ENCODE measurements around the gene CACNA1I. TPM values are rescaled to one million over a fixed set of nuclear protein-coding genes. Genes with fewer than 3 reads are reported as not detected.

The CACNA1I gene
- total and polyA plus RNA-seq, 5 donors from 2014 or later: 0.06 to 10.6 (median 0.32) TPM

DNA sequence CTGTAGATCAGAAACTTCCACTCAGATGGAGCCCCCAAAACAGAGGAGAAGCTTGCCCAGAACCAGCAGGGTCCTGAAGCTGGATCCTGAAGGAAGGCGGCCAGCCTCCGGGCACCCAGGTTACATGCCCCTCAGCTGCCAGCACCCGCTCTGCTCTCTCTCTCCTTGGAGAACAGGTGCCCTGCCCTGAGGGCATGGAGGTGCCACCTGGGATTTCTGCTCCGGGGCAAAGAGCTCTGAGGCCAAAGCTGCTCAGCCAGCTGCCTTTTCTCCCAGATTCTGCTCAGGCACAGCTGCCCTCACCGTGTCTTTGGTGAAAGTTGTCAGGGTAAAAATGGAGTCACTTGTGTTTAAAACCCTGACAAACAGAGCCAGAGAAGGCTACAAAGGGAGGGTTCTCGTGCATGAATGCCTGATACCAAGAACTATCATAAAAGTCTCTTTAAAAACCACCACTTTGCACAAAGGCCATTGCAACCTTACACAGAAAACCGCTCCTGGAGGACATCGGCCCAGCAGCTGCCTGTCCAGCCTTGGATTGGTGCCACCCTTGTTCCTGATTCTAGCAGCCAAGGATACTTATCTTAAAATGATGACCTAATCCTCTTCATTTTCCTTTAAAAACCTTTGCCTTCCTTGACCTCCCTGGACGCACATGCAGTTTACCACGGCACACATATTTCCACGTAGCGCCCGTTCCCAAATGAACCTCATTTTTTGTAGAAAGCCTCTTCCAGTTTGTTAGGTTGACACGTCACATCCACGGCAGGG is 140.0 kb downstream of the CACNA1I start:
- Histone ChIP-seq H3K4me1 (ENCODE audit: control insufficient read depth, insufficient read depth, low read length, poor library complexity, severe bottlenecking) (no peaks in the 10 kb centered on the region), H3K9me3 (ENCODE audit: control insufficient read depth in 2 of 2, low read length in 2 of 2) (no peaks in the 10 kb centered on the region), H3K27me3 (ENCODE audit: control insufficient read depth, insufficient read depth, low read length) (no peaks in the 10 kb centered on the region), H3K4me3 (ENCODE audit: low read depth, low read length) (no peak overlapping the region), H3K36me3 (ENCODE audit: control insufficient read depth, insufficient read depth, low read length) (no peaks in the 10 kb centered on the region), H3K27ac (ENCODE audit: insufficient read depth, low read length, poor library complexity, severe bottlenecking) (no peak overlapping the region)
- Mint-ChIP-seq H3K4me3 (no peak overlapping the region), H3K4me1 (no peaks in the 10 kb centered on the region), H3K9me3 (no peaks in the 10 kb centered on the region), H3K36me3 (no peaks in the 10 kb centered on the region), H3K27ac (no peak overlapping the region), H3K27me3 (no peaks in the 10 kb centered on the region)
- no peak for DNase-seq
- no peak for ATAC-seq (ENCODE audit: low read depth in 2 of 2)

DNA sequence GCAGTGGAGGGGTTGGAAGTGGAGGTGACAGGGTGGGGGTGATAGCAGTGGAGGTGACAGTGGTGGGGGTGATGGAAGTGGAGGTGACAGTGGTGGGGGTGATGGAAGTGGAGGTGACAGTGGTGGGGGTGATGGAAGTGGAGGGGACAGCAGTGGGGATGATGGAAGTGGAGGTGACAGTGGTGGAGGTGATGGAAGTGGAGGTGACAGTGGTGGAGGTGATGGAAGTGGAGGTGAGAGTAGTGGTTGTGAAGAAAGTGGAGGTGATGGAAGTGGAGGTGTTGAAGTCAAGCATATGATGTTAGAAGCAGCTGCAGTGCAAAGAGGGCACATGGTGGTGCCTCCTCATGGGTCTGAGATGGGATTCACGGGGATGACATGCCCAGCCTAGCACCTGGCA is 141.5 kb downstream of the CACNA1I start:
- H3K9me3 ChIP-seq (ENCODE audit: control insufficient read depth in 2 of 2, low read length in 2 of 2): no peaks in the 10 kb centered on the region
- DNase-seq: no peak
- no peak for ATAC-seq (ENCODE audit: low read depth in 2 of 2)
- Mint-ChIP-seq H3K9me3 (no peaks in the 10 kb centered on the region), H3K36me3 (no peaks in the 10 kb centered on the region), H3K27me3 (no peaks in the 10 kb centered on the region), H3K4me3 (no peak overlapping the region), H3K4me1 (no peaks in the 10 kb centered on the region), H3K27ac (no peak overlapping the region)
- no peaks in the 10 kb centered on the region for H3K27me3 ChIP-seq (ENCODE audit: control insufficient read depth, insufficient read depth, low read length)
- no peak overlapping the region for H3K27ac ChIP-seq (ENCODE audit: insufficient read depth, low read length, poor library complexity, severe bottlenecking)
- no peaks in the 10 kb centered on the region for H3K36me3 ChIP-seq (ENCODE audit: control insufficient read depth, insufficient read depth, low read length)
- H3K4me1 ChIP-seq (ENCODE audit: control insufficient read depth, insufficient read depth, low read length, poor library complexity, severe bottlenecking): no peaks in the 10 kb centered on the region
- H3K4me3 ChIP-seq (ENCODE audit: low read depth, low read length): no peak overlapping the region

- DNase-seq: no peak
- Histone ChIP-seq H3K27ac (ENCODE audit: insufficient read depth, low read length, poor library complexity, severe bottlenecking) (no peak overlapping the region), H3K9me3 (ENCODE audit: control insufficient read depth in 2 of 2, low read length in 2 of 2) (no peaks in the 10 kb centered on the region), H3K4me3 (ENCODE audit: low read depth, low read length) (no peak overlapping the region), H3K36me3 (ENCODE audit: control insufficient read depth, insufficient read depth, low read length) (no peaks in the 10 kb centered on the region), H3K27me3 (ENCODE audit: control insufficient read depth, insufficient read depth, low read length) (no peaks in the 10 kb centered on the region), H3K4me1 (ENCODE audit: control insufficient read depth, insufficient read depth, low read length, poor library complexity, severe bottlenecking) (no peaks in the 10 kb centered on the region)
- ATAC-seq (ENCODE audit: low read depth in 2 of 2): no peak
- Mint-ChIP-seq H3K36me3 (no peaks in the 10 kb centered on the region), H3K9me3 (no peaks in the 10 kb centered on the region), H3K27ac (no peak overlapping the region), H3K27me3 (no peaks in the 10 kb centered on the region), H3K4me3 (no peak overlapping the region), H3K4me1 (no peaks in the 10 kb centered on the region)
Observed at GRCh38 chr22:39712751-39713525, 142.4 kb downstream of the CACNA1I start.

DNA sequence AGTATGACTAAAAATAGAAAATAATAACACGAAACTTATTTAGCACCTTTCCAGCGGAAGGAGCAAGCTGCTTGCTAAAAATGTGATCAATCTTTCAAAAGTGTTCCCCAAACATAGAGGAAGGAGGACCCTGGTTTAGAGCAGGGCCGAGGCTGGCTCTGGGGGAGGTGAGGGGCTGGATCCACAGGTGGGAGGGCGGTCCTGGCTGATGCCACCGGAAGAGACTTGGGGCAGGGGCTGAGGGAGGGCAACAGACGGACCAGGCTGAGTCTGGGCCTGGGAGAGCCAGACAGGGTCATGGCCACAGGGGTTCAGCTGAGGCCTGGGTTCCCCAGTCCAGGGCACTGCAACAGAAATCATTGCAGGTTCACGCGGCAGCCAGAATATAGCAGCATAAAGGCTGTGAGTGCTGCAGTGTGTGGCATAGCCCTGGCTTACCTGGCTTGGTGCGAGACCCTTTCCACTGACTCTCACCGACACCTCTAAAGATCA is 143.3 kb downstream of the CACNA1I start:
- no peaks in the 10 kb centered on the region for H3K9me3 Mint-ChIP-seq
- H3K4me1 Mint-ChIP-seq: peaks cover 0 to 2% (median 0%) of the 10 kb centered on the region in 4 donors
- no peaks in the 10 kb centered on the region for H3K36me3 ChIP-seq (ENCODE audit: control insufficient read depth, insufficient read depth, low read length)
- no peak overlapping the region for H3K4me3 Mint-ChIP-seq
- no peaks in the 10 kb centered on the region for H3K36me3 Mint-ChIP-seq
- no peak overlapping the region for H3K27ac ChIP-seq (ENCODE audit: insufficient read depth, low read length, poor library complexity, severe bottlenecking)
- H3K9me3 ChIP-seq (ENCODE audit: control insufficient read depth in 2 of 2, low read length in 2 of 2): no peaks in the 10 kb centered on the region
- no peak overlapping the region for H3K4me3 ChIP-seq (ENCODE audit: low read depth, low read length)
- H3K27me3 ChIP-seq (ENCODE audit: control insufficient read depth, insufficient read depth, low read length): no peaks in the 10 kb centered on the region
- peak overlapping the region in 1 of 3 donors; percentile 37 for H3K27ac Mint-ChIP-seq
- DNase-seq: no peak
- H3K27me3 Mint-ChIP-seq: no peaks in the 10 kb centered on the region
- ATAC-seq (ENCODE audit: low read depth in 2 of 2): no peak
- H3K4me1 ChIP-seq (ENCODE audit: control insufficient read depth, insufficient read depth, low read length, poor library complexity, severe bottlenecking): no peaks in the 10 kb centered on the region

- H3K36me3 Mint-ChIP-seq: no peaks in the 10 kb centered on the region
- no peaks in the 10 kb centered on the region for H3K9me3 Mint-ChIP-seq
- ATAC-seq (ENCODE audit: low read depth in 2 of 2): no peak
- no peak overlapping the region for H3K4me3 Mint-ChIP-seq
- H3K36me3 ChIP-seq (ENCODE audit: control insufficient read depth, insufficient read depth, low read length): no peaks in the 10 kb centered on the region
- no peak for DNase-seq
- H3K4me1 ChIP-seq (ENCODE audit: control insufficient read depth, insufficient read depth, low read length, poor library complexity, severe bottlenecking): no peaks in the 10 kb centered on the region
- no peak overlapping the region for H3K27ac ChIP-seq (ENCODE audit: insufficient read depth, low read length, poor library complexity, severe bottlenecking)
- H3K27me3 ChIP-seq (ENCODE audit: control insufficient read depth, insufficient read depth, low read length): no peaks in the 10 kb centered on the region
- peak overlapping the region in 2 of 3 donors; percentile 37 to 52 for H3K27ac Mint-ChIP-seq
- no peak overlapping the region for H3K4me3 ChIP-seq (ENCODE audit: low read depth, low read length)
- H3K27me3 Mint-ChIP-seq: no peaks in the 10 kb centered on the region
- no peaks in the 10 kb centered on the region for H3K9me3 ChIP-seq (ENCODE audit: control insufficient read depth in 2 of 2, low read length in 2 of 2)
- H3K4me1 Mint-ChIP-seq: peaks cover 0 to 2% (median 0%) of the 10 kb centered on the region in 4 donors
Observed at GRCh38 chr22:39714321-39714720, 143.8 kb downstream of the CACNA1I start.

GRCh38 chr22:39715778-39716495 is 145.4 kb downstream of the CACNA1I start:
- Histone ChIP-seq H3K27ac (ENCODE audit: insufficient read depth, low read length, poor library complexity, severe bottlenecking) (no peak overlapping the region), H3K27me3 (ENCODE audit: control insufficient read depth, insufficient read depth, low read length) (no peaks in the 10 kb centered on the region), H3K36me3 (ENCODE audit: control insufficient read depth, insufficient read depth, low read length) (no peaks in the 10 kb centered on the region), H3K4me3 (ENCODE audit: low read depth, low read length) (no peak overlapping the region), H3K9me3 (ENCODE audit: control insufficient read depth in 2 of 2, low read length in 2 of 2) (no peaks in the 10 kb centered on the region), H3K4me1 (ENCODE audit: control insufficient read depth, insufficient read depth, low read length, poor library complexity, severe bottlenecking) (no peaks in the 10 kb centered on the region)
- Mint-ChIP-seq H3K9me3 (no peaks in the 10 kb centered on the region), H3K27me3 (no peaks in the 10 kb centered on the region), H3K36me3 (no peaks in the 10 kb centered on the region), H3K4me3 (no peak overlapping the region), H3K27ac (peak overlapping the region in 1 of 3 donors; percentile 51), H3K4me1 (peaks cover 0 to 2% (median 0%) of the 10 kb centered on the region in 4 donors)
- no peak for DNase-seq
- ATAC-seq (ENCODE audit: low read depth in 2 of 2): no peak

DNA sequence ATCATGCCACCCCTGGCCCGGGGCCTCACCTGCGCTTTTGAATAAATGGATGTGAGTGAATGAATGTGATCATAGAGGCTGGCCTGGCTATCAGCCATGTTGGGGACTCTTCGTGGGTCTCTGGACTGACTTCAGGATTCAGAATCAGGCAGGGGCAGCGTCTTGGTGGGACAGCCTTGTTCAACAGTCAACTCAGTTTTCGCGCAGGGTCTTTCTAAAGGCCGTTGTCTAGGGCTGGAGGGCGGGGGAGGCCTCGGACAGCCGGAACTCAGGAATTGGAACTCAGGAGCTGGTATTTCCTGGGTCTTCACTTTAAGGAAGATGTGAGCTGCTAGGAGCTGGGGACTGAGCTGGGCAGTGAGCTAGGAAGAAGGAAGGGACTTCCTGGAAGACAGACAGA is 146.0 kb downstream of the CACNA1I start:
- peaks cover 0 to 2% (median 0%) of the 10 kb centered on the region in 4 donors for H3K4me1 Mint-ChIP-seq
- ATAC-seq (ENCODE audit: low read depth in 2 of 2): no peak
- H3K36me3 ChIP-seq (ENCODE audit: control insufficient read depth, insufficient read depth, low read length): no peaks in the 10 kb centered on the region
- no peak overlapping the region for H3K4me3 Mint-ChIP-seq
- H3K36me3 Mint-ChIP-seq: no peaks in the 10 kb centered on the region
- no peaks in the 10 kb centered on the region for H3K9me3 ChIP-seq (ENCODE audit: control insufficient read depth in 2 of 2, low read length in 2 of 2)
- no peaks in the 10 kb centered on the region for H3K9me3 Mint-ChIP-seq
- H3K27me3 ChIP-seq (ENCODE audit: control insufficient read depth, insufficient read depth, low read length): no peaks in the 10 kb centered on the region
- H3K27me3 Mint-ChIP-seq: peaks cover 5% of the 10 kb centered on the region
- no peak for DNase-seq
- H3K27ac ChIP-seq (ENCODE audit: insufficient read depth, low read length, poor library complexity, severe bottlenecking): no peak overlapping the region
- no peak overlapping the region for H3K27ac Mint-ChIP-seq
- no peak overlapping the region for H3K4me3 ChIP-seq (ENCODE audit: low read depth, low read length)
- no peaks in the 10 kb centered on the region for H3K4me1 ChIP-seq (ENCODE audit: control insufficient read depth, insufficient read depth, low read length, poor library complexity, severe bottlenecking)

Data from CD4-positive, CD25-positive, alpha-beta regulatory T cell (primary cell).